Measurements from ENCODE around the gene HACD3.
"Not testable (repeated sequence)": the region's sequence is repeated elsewhere in the genome, so short reads cannot be mapped to it uniquely, and the experiment has no call there.

The HACD3 gene

GRCh38 chr15:65541231-65541820, 11.1 kb downstream of the HACD3 start:
- TF ChIP-seq, protein P1, sequence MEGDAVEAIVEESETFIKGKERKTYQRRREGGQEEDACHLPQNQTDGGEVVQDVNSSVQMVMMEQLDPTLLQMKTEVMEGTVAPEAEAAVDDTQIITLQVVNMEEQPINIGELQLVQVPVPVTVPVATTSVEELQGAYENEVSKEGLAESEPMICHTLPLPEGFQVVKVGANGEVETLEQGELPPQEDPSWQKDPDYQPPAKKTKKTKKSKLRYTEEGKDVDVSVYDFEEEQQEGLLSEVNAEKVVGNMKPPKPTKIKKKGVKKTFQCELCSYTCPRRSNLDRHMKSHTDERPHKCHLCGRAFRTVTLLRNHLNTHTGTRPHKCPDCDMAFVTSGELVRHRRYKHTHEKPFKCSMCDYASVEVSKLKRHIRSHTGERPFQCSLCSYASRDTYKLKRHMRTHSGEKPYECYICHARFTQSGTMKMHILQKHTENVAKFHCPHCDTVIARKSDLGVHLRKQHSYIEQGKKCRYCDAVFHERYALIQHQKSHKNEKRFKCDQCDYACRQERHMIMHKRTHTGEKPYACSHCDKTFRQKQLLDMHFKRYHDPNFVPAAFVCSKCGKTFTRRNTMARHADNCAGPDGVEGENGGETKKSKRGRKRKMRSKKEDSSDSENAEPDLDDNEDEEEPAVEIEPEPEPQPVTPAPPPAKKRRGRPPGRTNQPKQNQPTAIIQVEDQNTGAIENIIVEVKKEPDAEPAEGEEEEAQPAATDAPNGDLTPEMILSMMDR (conservative IDR thresholded peaks at IDR 0.05; ENCODE audit: low read depth), result no peak
- POLR2A ChIA-PET (ENCODE audit: low non-redundant PET), result no interaction called here
- no peak for DNase-seq (ENCODE audit: low spot score)
- CTCF ChIA-PET, result interaction anchor here (0.6 kb wide), 2 partner anchors 15 to 174 kb away, joined by 3 to 4 read pairs; no protein-coding TSS in a partner anchor
- no peak overlapping the region for H3K27ac ChIP-seq

DNA sequence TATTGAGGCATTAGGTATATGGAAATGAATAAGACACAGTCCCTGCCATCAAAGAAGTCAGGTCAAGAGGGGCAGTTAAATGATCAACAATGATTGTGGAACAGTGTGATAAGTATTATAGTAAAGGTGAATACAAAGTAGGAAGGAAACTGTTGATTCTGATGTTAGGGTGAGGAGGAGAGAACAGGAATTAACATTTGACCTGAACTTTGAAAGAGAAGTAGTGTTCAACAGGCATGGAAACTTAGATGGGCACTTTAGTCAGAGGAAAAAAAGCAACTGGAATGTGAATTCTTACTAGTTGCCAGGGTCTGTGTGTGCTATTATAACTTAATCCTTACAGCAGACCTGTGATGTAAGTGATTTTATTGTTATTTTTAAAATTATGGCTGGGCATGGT, 17.6 kb downstream of the HACD3 start:
- ChIA-PET POLR2A (ENCODE audit: low non-redundant PET) (no interaction called here), CTCF (no interaction called here)
- no peak for DNase-seq (ENCODE audit: low spot score)
- H3K27ac ChIP-seq, result no peak overlapping the region
- TF ChIP-seq, protein P1 (conservative IDR thresholded peaks at IDR 0.05; ENCODE audit: low read depth), result no peak

GRCh38 chr15:65549288-65549687, 19.0 kb downstream of the HACD3 start:
- H3K27ac ChIP-seq; CTCF ChIA-PET; DNase-seq (ENCODE audit: low spot score); POLR2A ChIA-PET (ENCODE audit: low non-redundant PET): not testable (repeated sequence)

DNA sequence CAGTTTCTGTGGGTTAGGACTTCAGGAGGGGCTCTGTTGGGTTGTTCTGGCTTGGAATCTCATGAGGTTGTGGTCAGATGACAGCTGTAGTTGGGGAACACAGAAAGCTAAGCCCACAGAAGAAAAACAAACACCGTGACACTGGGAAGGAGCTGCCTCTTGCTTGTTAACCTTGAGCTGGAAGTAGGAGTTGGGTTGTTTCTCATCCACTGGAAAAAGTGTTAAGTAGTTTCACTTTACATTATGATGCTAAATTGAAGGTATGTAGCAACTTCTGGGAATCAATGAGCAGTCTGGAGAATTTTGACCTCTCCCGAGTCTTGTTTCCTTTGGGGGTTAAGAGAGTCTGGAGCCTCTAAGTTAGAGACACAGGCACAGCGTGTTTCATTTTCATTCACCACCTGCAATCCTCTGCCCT, 20.4 kb downstream of the HACD3 start:
- TF ChIP-seq, protein P1 (conservative IDR thresholded peaks at IDR 0.05; ENCODE audit: low read depth), result no peak
- POLR2A ChIA-PET (ENCODE audit: low non-redundant PET), result no interaction called here
- DNase-seq (ENCODE audit: low spot score), result no peak
- H3K27ac ChIP-seq, result no peak overlapping the region
- CTCF ChIA-PET, result interaction anchor here (0.6 kb wide), 1 partner anchor 40 kb away, joined by 3 read pairs; no protein-coding TSS in a partner anchor

GRCh38 chr15:65551183-65551582, 20.9 kb downstream of the HACD3 start:
- no peak overlapping the region for H3K27ac ChIP-seq
- DNase-seq (ENCODE audit: low spot score), result no peak
- POLR2A ChIA-PET (ENCODE audit: low non-redundant PET), result no interaction called here
- TF ChIP-seq, protein P1 (conservative IDR thresholded peaks at IDR 0.05; ENCODE audit: low read depth), result no peak
- CTCF ChIA-PET, result interaction anchor here (0.6 kb wide), 1 partner anchor 40 kb away, joined by 3 read pairs; no protein-coding TSS in a partner anchor

DNA sequence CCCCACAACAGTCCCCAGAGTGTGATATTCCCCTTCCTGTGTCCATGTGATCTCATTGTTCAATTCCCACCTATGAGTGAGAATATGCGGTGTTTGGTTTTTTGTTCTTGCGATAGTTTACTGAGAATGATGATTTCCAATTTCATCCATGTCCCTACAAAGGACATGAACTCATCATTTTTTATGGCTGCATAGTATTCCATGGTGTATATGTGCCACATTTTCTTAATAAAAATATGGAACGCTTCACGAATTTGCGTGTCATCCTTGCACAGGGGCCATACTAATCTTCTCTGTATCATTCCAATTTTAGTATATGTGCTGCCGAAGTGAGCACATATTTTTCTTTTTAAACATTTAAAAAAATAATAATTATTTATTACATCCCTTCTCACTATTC, 22.6 kb downstream of the HACD3 start:
- CTCF ChIA-PET, result interaction anchor here (0.6 kb wide), 2 partner anchors 38 to 631 kb away, joined by 3 read pairs; no protein-coding TSS in a partner anchor
- DNase-seq (ENCODE audit: low spot score); POLR2A ChIA-PET (ENCODE audit: low non-redundant PET); H3K27ac ChIP-seq: not testable (repeated sequence)

DNA sequence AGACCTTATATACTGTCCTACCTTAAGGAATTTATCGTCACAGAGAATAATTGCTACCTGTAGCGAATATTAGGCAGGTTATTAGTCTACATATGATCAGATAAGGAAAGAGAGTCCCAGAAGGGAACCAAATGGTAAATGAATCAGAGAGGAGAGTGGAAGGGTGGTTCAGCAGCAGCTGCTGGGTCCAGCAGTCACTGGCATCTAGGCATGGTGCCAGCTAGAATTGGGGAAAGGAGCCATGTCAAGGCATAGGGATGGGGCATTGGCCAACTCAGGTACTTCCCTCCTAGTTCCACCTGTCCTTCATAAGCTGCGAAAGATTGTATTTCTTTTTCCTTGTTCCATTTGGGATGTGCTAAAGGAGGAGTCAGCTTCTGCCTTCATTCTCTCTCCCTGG, 23.4 kb downstream of the HACD3 start:
- H3K27ac ChIP-seq, result no peak overlapping the region
- TF ChIP-seq, protein P1 (conservative IDR thresholded peaks at IDR 0.05; ENCODE audit: low read depth), result no peak
- DNase-seq (ENCODE audit: low spot score), result no peak
- POLR2A ChIA-PET (ENCODE audit: low non-redundant PET), result no interaction called here
- CTCF ChIA-PET, result no interaction called here
